Aorta (tissue), 5 donors: Measurements from ENCODE around the gene TMED5. TPM values are rescaled to one million over a fixed set of nuclear protein-coding genes. Genes with fewer than 3 reads are reported as not detected.

Source experiments
- ATAC-seq: fragments of 200-7000 bp; cut with Tn5 transposase; one replicate; pipeline ENCODE4 v1.9.1; 2022; ENCODE audit warnings: moderate library complexity; ENCODE audit not compliant: low FRiP score
- DNase-seq, 2 donors: peaks; one replicate each; pipeline ENCODE4 v3.0.0-alpha.2; 2020
- H3K27ac ChIP-seq, 2 donors: one replicate each; pipeline ENCODE4 v1.5.1; 2013; ENCODE audit warnings: low read length in 2 of 2, mild to moderate bottlenecking in 2 of 2, moderate library complexity in 2 of 2, control low read depth in 1 of 2, inconsistent platforms in 1 of 2, low read depth in 1 of 2
- H3K27me3 ChIP-seq, 2 donors: one replicate each; pipeline ENCODE4 v1.6.1; 2013; ENCODE audit warnings: control low read depth in 1 of 2, low read length in 1 of 2, mild to moderate bottlenecking in 1 of 2, moderate library complexity in 1 of 2; ENCODE audit not compliant: insufficient read depth in 2 of 2, control insufficient read depth in 1 of 2
- H3K36me3 ChIP-seq, 2 donors: one replicate each; pipeline ENCODE4 v1.6.1; 2013; ENCODE audit warnings: control low read depth in 1 of 2, low read length in 1 of 2, mild to moderate bottlenecking in 1 of 2; ENCODE audit not compliant: insufficient read depth in 2 of 2, control insufficient read depth in 1 of 2
- H3K4me1 ChIP-seq, 2 donors: one replicate each; pipeline ENCODE4 v1.6.1; 2013; ENCODE audit warnings: low read length in 2 of 2, control low read depth in 1 of 2, mild to moderate bottlenecking in 1 of 2, moderate library complexity in 1 of 2; ENCODE audit not compliant: insufficient read depth in 2 of 2, control insufficient read depth in 1 of 2
- H3K4me3 ChIP-seq, 2 donors: one replicate each; pipeline ENCODE4 v1.5.1; 2013; ENCODE audit warnings: low read length in 2 of 2, control low read depth in 1 of 2, mild to moderate bottlenecking in 1 of 2
- H3K9me3 ChIP-seq: one replicate; pipeline ENCODE4 v1.6.1; 2013; ENCODE audit warnings: mild to moderate bottlenecking, low read length; ENCODE audit not compliant: control insufficient read depth
- WGBS, 2 donors: extraction: QIAGEN DNeasy Blood & Tissue Kit; methylation state at CpG; one replicate each; pipeline ENCODE4 v1.1.7; 2013; 5-methylcytosine and 5-hydroxymethylcytosine counted together
- intact Hi-C, 2 donors: fragments of 100-400 bp; cut with DNase I; formaldehyde crosslinking; loops; one replicate each; pipeline versions ENCODE4 v1.14.2 to v1.15.0; 2022
- polyA plus RNA-seq, 2 donors: library from polyadenylated mRNA; stranded (reverse); fragments of 200-250 nt; gene quantifications; one replicate each; pipeline ENCODE4 v1.2.3, GENCODE V29; 2013
- total RNA-seq, 2 donors: library from RNA; stranded (reverse); fragmentation: NEBNext Ultra II Directional; extraction: Animal tissue kit (Norgen Biotek cat#: 25700); gene quantifications; one replicate each; pipeline ENCODE4 v1.2.1, GENCODE V29; 2021
- donor health status: healthy with polysubstance abuse.
- donor health status: Bipolar disorder and iron deficiency.
- donor health status: DM: no; HTN: no; CAD: no.
- donor health status: DM: no; HTN: no; CAD: no.
- donor health status: DM: yes; HTN: yes; CAD: no.

Gene TMED5
- total and polyA plus RNA-seq, 4 donors, result 17.4 to 49.7 (median 36.2) TPM

DNA sequence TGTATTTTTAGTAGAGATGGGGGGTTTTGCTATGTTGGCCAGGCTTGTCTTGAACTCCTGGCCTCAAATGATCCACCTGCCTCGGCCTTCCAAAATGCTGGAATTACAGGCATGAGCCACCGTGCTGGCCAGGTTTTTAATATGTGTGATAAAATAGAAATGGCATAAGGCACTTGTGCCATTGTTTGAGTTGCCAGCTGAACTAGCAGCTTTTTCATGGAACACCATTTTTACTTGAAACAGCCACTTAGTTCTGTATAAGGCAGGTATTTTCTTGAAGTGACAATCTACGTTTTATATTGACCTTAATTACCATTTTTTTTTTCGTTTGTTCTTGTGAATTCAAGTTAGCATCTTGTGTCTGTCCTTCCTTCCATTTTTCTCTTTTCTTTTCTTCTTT, 72.8 kb downstream of the TMED5 start:
- no peak overlapping the region for H3K4me3 ChIP-seq
- H3K27ac ChIP-seq, result no peak overlapping the region
- no peaks in the 10 kb centered on the region for H3K9me3 ChIP-seq
- peaks cover 0 to 1% of the 10 kb centered on the region in 2 donors for H3K4me1 ChIP-seq
- ATAC-seq (no peak), DNase-seq (no peak)
- no peaks in the 10 kb centered on the region for H3K27me3 ChIP-seq
- 96 to 98% methylated on average over 4 of the region's 4 CpGs for WGBS, 2 donors
- intact Hi-C loops, result no loop called here
- no peaks in the 10 kb centered on the region for H3K36me3 ChIP-seq

DNA sequence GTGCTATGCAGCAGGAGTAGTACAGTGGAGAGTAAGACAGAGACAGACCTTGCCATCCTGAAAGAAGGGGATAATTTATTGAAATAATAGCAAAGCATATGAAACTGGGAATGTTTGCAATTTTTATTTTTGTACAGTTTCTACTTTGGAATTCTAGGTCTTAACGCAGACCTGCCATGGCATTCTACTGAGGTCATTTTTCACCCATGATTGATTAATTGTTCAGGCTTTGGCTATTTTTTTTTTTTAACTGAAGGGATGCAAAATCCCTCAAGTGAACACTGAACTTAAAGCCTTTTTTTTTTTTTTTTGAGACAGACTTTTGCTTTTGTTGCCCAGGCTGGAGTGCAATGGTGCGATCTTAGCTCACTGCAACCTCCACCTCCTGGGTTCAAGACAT, 74.0 kb downstream of the TMED5 start:
- DNase-seq (no peak), ATAC-seq (no peak)
- no peaks in the 10 kb centered on the region for H3K27me3 ChIP-seq
- H3K9me3 ChIP-seq, result no peaks in the 10 kb centered on the region
- no peak overlapping the region for H3K4me3 ChIP-seq
- no peak overlapping the region for H3K27ac ChIP-seq
- no peaks in the 10 kb centered on the region for H3K36me3 ChIP-seq
- intact Hi-C loops, result no loop called here
- peaks cover 0 to 1% of the 10 kb centered on the region in 2 donors for H3K4me1 ChIP-seq
- 10 to 19% methylated on average over 2 of the region's 2 CpGs for WGBS, 2 donors

DNA sequence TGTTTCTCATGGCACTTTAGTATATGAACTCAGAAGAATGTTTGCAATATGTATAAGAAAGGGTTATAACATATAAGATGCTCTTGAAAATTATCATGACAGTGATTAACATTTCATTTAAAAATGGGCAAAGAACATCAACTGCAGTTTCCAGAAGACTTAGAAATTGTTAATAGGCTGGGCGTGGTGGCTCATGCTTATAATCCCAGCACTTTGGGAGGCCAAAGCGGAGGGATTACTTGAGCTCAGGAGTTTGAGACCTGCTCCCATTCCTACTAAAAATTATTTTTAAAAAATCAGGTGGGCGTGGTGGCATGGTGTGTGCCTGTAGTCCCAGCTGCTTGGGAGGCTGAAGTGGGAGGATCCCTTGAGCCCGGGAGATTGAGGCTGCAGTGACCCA, 78.1 kb downstream of the TMED5 start:
- no peaks in the 10 kb centered on the region for H3K36me3 ChIP-seq
- H3K4me3 ChIP-seq, result no peak overlapping the region
- no peaks in the 10 kb centered on the region for H3K9me3 ChIP-seq
- intact Hi-C loops, result no loop called here
- H3K27ac ChIP-seq, result no peak overlapping the region
- 94 to 97% methylated on average over 4 of the region's 4 CpGs for WGBS, 2 donors
- no peaks in the 10 kb centered on the region for H3K4me1 ChIP-seq
- ATAC-seq (no peak), DNase-seq (no peak)
- H3K27me3 ChIP-seq, result no peaks in the 10 kb centered on the region

Other genes with a start within 250 kb of the TMED5 start
- 10 to 100 TPM; 11.0 to 15.9 TPM for gene DIPK1A, start 219.0 kb downstream of the TMED5 start, total RNA-seq
- gene DIPK1A, start 219.0 kb downstream of the TMED5 start, polyA plus RNA-seq, result 10 to 100 TPM in 1 of 2 donors, 1 to 10 TPM in 1; 4.9 to 10.6 TPM
- 10 to 100 TPM; 18.2 to 32.7 TPM for gene MTF2, start 101.1 kb downstream of the TMED5 start, total RNA-seq
- gene MTF2, start 101.1 kb downstream of the TMED5 start, polyA plus RNA-seq, result 1 to 10 TPM; 6.6 to 8.1 TPM
- gene CCDC18, start 311 bp upstream of the TMED5 start, total RNA-seq, result 1 to 10 TPM; 5.9 to 6.6 TPM
- gene CCDC18, start 311 bp upstream of the TMED5 start, polyA plus RNA-seq, result 1 to 10 TPM; 1.2 to 2.9 TPM
- gene DR1, start 165.5 kb upstream of the TMED5 start, total RNA-seq, result 10 to 100 TPM; 44.7 to 45.2 TPM
- 10 to 100 TPM; 15.3 to 21.4 TPM for gene DR1, start 165.5 kb upstream of the TMED5 start, polyA plus RNA-seq